K562 (cell line): Measurements from ENCODE around the gene RSPH6A. TPM values are rescaled to one million over a fixed set of nuclear protein-coding genes. Genes with fewer than 3 reads are reported as not detected.

ENCODE experiments used
- ATAC-seq: fragments of 200-7000 bp; cut with Tn5 transposase; 3 replicates; pipeline ENCODE4 v1.9.1; 2020; ENCODE audit warnings: moderate library complexity
- BruUV-seq: library from RNA; stranded (reverse); fragments of 400-500 nt; replicated peaks from 2 replicates; lab custom pipeline; 2021; lab: Mats Ljungman, UMichigan
- CTCF ChIA-PET: fragments of 300-600 bp; formaldehyde crosslinking; extraction: SDS; loops from one replicate; lab custom pipeline; 2021; ENCODE audit warnings: low intra/inter-chr PET ratio; lab: Yijun Ruan, JAX
- POLR2A ChIA-PET: fragments of 300-600, 350-650 bp; sonication (Branson Sonifier 250); formaldehyde crosslinking; extraction: SDS; loops from one replicate; lab custom pipeline; 2021; ENCODE audit warnings: antibody characterized with exemption, inconsistent platforms; lab: Yijun Ruan, JAX
- DNase-seq, 4 experiments: peaks; one replicate each; pipeline versions ENCODE4 v3.0.0 to v3.0.0-alpha.2; 2011 to 2018; ENCODE audit warnings: low spot score in 3 of 4, mixed read lengths in 3 of 4; ENCODE audit errors: extremely low read depth in 1 of 4
- FAIRE-seq: peaks from 2 replicates; lab custom pipeline; 2011; peaks lifted over from hg19 to GRCh38; lab: Jason Lieb, UNC
- H2AFZ ChIP-seq: 2 replicates; pipeline ENCODE4 v1.6.0; 2011; ENCODE audit warnings: low read depth, low read length, control low read depth, inconsistent platforms
- H3K27ac ChIP-seq: fragments of 200-600 bp; 3 replicates; pipeline ENCODE4 v1.8.0; 2011; ENCODE audit warnings: low read depth, mild to moderate bottlenecking, control low read depth, inconsistent platforms, low read length, moderate library complexity, mixed read lengths; ENCODE audit errors: extremely low read depth
- H3K27me3 ChIP-seq, 2 experiments: fragments of 300-600 bp in 1 of 2; 2 replicates in 1 of 2; 3 replicates in 1 of 2; pipeline versions ENCODE4 v1.6.0 to v1.8.0; 2011; ENCODE audit warnings: inconsistent platforms in 2 of 2, low read length in 2 of 2, mild to moderate bottlenecking in 1 of 2, mixed read lengths in 1 of 2, moderate library complexity in 1 of 2; ENCODE audit not compliant: control insufficient read depth in 2 of 2, insufficient read depth in 2 of 2
- H3K36me3 ChIP-seq: fragments of 300-600 bp; 3 replicates; pipeline ENCODE4 v1.8.0; 2011; ENCODE audit warnings: mild to moderate bottlenecking, low read length, inconsistent platforms; ENCODE audit not compliant: control insufficient read depth, insufficient read depth
- H3K4me1 ChIP-seq, 2 experiments: fragments of 200-600 bp in 1 of 2; replicated peaks in 1 of 2; 2 replicates in 1 of 2; 3 replicates in 1 of 2; pipeline versions ENCODE4 v1.5.1 to v1.8.0; 2011; ENCODE audit warnings: inconsistent platforms in 2 of 2, low read length in 2 of 2, mild to moderate bottlenecking in 1 of 2, mixed read lengths in 1 of 2, moderate library complexity in 1 of 2; ENCODE audit not compliant: control insufficient read depth in 2 of 2, insufficient read depth in 2 of 2
- H3K4me2 ChIP-seq: 2 replicates; pipeline ENCODE4 v1.6.1; 2011; ENCODE audit warnings: low read length, control low read depth, inconsistent platforms, mixed read lengths; ENCODE audit not compliant: insufficient read depth
- H3K4me3 ChIP-seq: fragments of 200-600 bp; sonication (generic), shearing (Covaris generic); 2 replicates; pipeline ENCODE4 v1.5.1; 2016; ENCODE audit warnings: control low read depth, inconsistent platforms
- H3K79me2 ChIP-seq: fragments of 200-600 bp; 3 replicates; pipeline ENCODE4 v1.8.0; 2011; ENCODE audit warnings: low read length, inconsistent platforms; ENCODE audit not compliant: control insufficient read depth, insufficient read depth
- H3K9ac ChIP-seq, 2 experiments: 2 replicates each; pipeline versions ENCODE4 v1.6.0 to v1.6.1; 2011; ENCODE audit warnings: low read depth in 2 of 2, low read length in 2 of 2, control low read depth in 1 of 2, inconsistent platforms in 1 of 2, mild to moderate bottlenecking in 1 of 2, mixed read lengths in 1 of 2; ENCODE audit not compliant: insufficient read depth in 1 of 2
- H3K9me1 ChIP-seq: one replicate; pipeline ENCODE4 v1.6.0; 2011; ENCODE audit warnings: inconsistent platforms, mild to moderate bottlenecking, low read length, moderate library complexity; ENCODE audit not compliant: control insufficient read depth, insufficient read depth
- H3K9me3 ChIP-seq: replicated peaks from 2 replicates; pipeline ENCODE4 v1.5.1; 2011; ENCODE audit warnings: low read depth, low read length, inconsistent platforms; ENCODE audit not compliant: control insufficient read depth, insufficient read depth
- H4K20me1 ChIP-seq: replicated peaks from 2 replicates; pipeline ENCODE4 v1.6.1; 2011; ENCODE audit warnings: low read length, inconsistent platforms, mixed read lengths; ENCODE audit not compliant: control insufficient read depth, insufficient read depth
- ARID4B ChIP-seq: sonication (generic); formaldehyde crosslinking; IDR thresholded peaks from 2 replicates; pipeline ENCODE4 v1.8.0; 2022; ENCODE audit warnings: mild to moderate bottlenecking, missing genetic modification reagents
- CHAMP1 ChIP-seq: fragments of 450-650 bp; IDR thresholded peaks from 2 replicates; pipeline ENCODE4 v1.6.1; 2016; ENCODE audit warnings: mild to moderate bottlenecking
- DDX20 ChIP-seq: fragments of 450-650 bp; IDR thresholded peaks from 2 replicates; pipeline ENCODE4 v1.6.1; 2016; ENCODE audit warnings: missing genetic modification characterization, low read depth, mild to moderate bottlenecking, missing compliant biosample characterization, moderate library complexity
- HDAC1 ChIP-seq, 2 experiments: fragments of 450-650 bp; IDR thresholded peaks; 2 replicates each; pipeline ENCODE4 v1.6.1; 2016 to 2017; ENCODE audit warnings: inconsistent platforms in 1 of 2, mild to moderate bottlenecking in 1 of 2, moderate library complexity in 1 of 2
- KLF1 ChIP-seq: fragments of 450-650 bp; IDR thresholded peaks from 2 replicates; pipeline ENCODE4 v1.6.1; 2016; ENCODE audit warnings: missing genetic modification characterization, missing compliant biosample characterization
- MCM7 ChIP-seq, 2 experiments: fragments of 450-650 bp; IDR thresholded peaks; 2 replicates each; pipeline ENCODE4 v1.6.1; 2016 to 2018
- MEF2A ChIP-seq: IDR thresholded peaks from 2 replicates; pipeline ENCODE4 v1.6.1; 2011; ENCODE audit warnings: low read depth, mild to moderate bottlenecking, low read length, moderate library complexity; ENCODE audit not compliant: control insufficient read depth
- MLLT1 ChIP-seq, 2 experiments: fragments of 450-650 bp; IDR thresholded peaks; 2 replicates each; pipeline ENCODE4 v1.6.1; 2016
- NFXL1 ChIP-seq: fragments of 450-650 bp; formaldehyde crosslinking; IDR thresholded peaks from 2 replicates; pipeline ENCODE4 v1.4.0; 2021; ENCODE audit warnings: mild to moderate bottlenecking
- NR2C2 ChIP-seq, 2 experiments: fragments of 200-800 bp in 1 of 2; sonication (Bioruptor generic) in 1 of 2; sonication (generic) in 1 of 2; formaldehyde crosslinking in 1 of 2; IDR thresholded peaks; 2 replicates each; pipeline versions ENCODE4 v1.6.1 to v1.8.0; 2016 to 2022; ENCODE audit warnings: mild to moderate bottlenecking in 1 of 2, missing compliant biosample characterization in 1 of 2, missing genetic modification characterization in 1 of 2, missing genetic modification reagents in 1 of 2
- OTX1 ChIP-seq: fragments of 450-650 bp; formaldehyde crosslinking; IDR thresholded peaks from 2 replicates; pipeline ENCODE4 v1.4.0; 2022; ENCODE audit warnings: mild to moderate bottlenecking
- RUNX1 ChIP-seq: sonication (generic); IDR thresholded peaks from 2 replicates; pipeline ENCODE4 v1.6.1; 2016; ENCODE audit warnings: antibody characterized with exemption, low read depth
- ZNF121 ChIP-seq: sonication (generic); formaldehyde crosslinking; conservative IDR thresholded peaks from 2 replicates; pipeline ENCODE4 v1.8.0; 2022; ENCODE audit warnings: missing genetic modification reagents
- ZNF717 ChIP-seq: fragments of 250-450 bp; sonication (Bioruptor Pico); IDR thresholded peaks from 2 replicates; pipeline ENCODE4 v1.5.0; 2021
- WGBS: fragments of 100-300 bp; shearing (Covaris generic); methylation state at CpG from one replicate; pipeline ENCODE4 v1.1.6; 2016; ENCODE audit warnings: low coverage, mixed read lengths; ENCODE audit not compliant: insufficient coverage; ENCODE audit errors: missing lambda C conversion rate; 5-methylcytosine and 5-hydroxymethylcytosine counted together
- in situ Hi-C: fragments of 300-500 bp; cut with MboI; formaldehyde crosslinking; loops from 4 replicates; pipeline ENCODE4 v1.15.0; 2018; ENCODE audit warnings: inconsistent platforms, mixed read lengths
- intact Hi-C: fragments of 100-400 bp; cut with micrococcal nuclease; formaldehyde crosslinking; loops from 2 replicates; pipeline ENCODE4 v1.14.2; 2022
- polyA plus RNA-seq, 8 experiments: library from polyadenylated mRNA; depleted of rRNA in 4 of 8; stranded (reverse) in 5 of 8; unstranded in 3 of 8; fragments of >200 nt; fragmentation: Nextera tagmentation in 2 of 8; fragmentation: Illumina TruSeq in 1 of 8; extraction: Ambion mirVana in 2 of 8; extraction: Trizol in 1 of 8; gene quantifications; 2 replicates each; pipeline versions ENCODE4 v1.2.1 to v1.2.3, GENCODE V29; 2011 to 2014; ENCODE audit warnings: inconsistent platforms in 1 of 8, missing spikeins in 1 of 8
- total RNA-seq, 7 experiments: library from RNA; depleted of rRNA in 6 of 7; stranded (reverse); fragments of >200 nt in 6 of 7; fragmentation: Illumina TruSeq in 2 of 7; extraction: Trizol in 2 of 7; gene quantifications; 2 replicates each; pipeline versions ENCODE4 v1.2.1 to v1.2.3, GENCODE V29; 2011 to 2021; ENCODE audit warnings: low replicate concordance in 1 of 7

The RSPH6A gene
- total and polyA plus RNA-seq, 9 of the 15 experiments (the other 6 are each of a cell fraction or from before 2014, with no cell fraction given), result 0.03 to 0.15 (median 0.07) TPM; not detected in 5

- FAIRE-seq, result peak; percentile 75
- no peaks in the 10 kb centered on the region for H4K20me1 ChIP-seq
- no peak overlapping the region; the same call in 1 of the 2 replicates for H3K4me2 ChIP-seq
- no peak overlapping the region for H3K4me3 ChIP-seq
- ChIA-PET POLR2A (no interaction called here), CTCF (no interaction called here)
- no peaks in the 10 kb centered on the region for H3K36me3 ChIP-seq
- intact Hi-C loops, result no loop called here
- peak overlapping the region in 1 of 2 experiments; percentile 69; a peak in 2 of 4 replicates for H3K9ac ChIP-seq
- peak; percentile 38 for ATAC-seq
- H3K4me1 ChIP-seq, result peaks cover 9 to 23% of the 10 kb centered on the region in 2 experiments; a peak in 3 of 5 replicates
- in situ Hi-C loops, result loop anchor here (10.0 kb wide), 1 partner anchor 203 kb away; no protein-coding TSS in a partner anchor
- DNase-seq, result no peak
- WGBS, result 34% methylated on average over 7 of the region's 7 CpGs
- H3K79me2 ChIP-seq, result no peaks in the 10 kb centered on the region
- no peaks in the 10 kb centered on the region for H3K9me3 ChIP-seq
- BruUV-seq, result no TSS peak
- H3K27ac ChIP-seq, result no peak overlapping the region
- H3K27me3 ChIP-seq, result no peaks in the 10 kb centered on the region
- H3K9me1 ChIP-seq, result no peaks in the 10 kb centered on the region
- peak overlapping the region; percentile 74 for H2AFZ ChIP-seq
- TF ChIP-seq ARID4B (CRISPR knock-in tag) (no peak), DDX20 (tag) (no peak), NFXL1 (CRISPR knock-in tag) (no peak), NR2C2 (CRISPR knock-in tag; IDR thresholded peaks at IDR 0.05) (no peak), NR2C2 (tag; IDR thresholded peaks at IDR 0.05) (no peak), ZNF121 (CRISPR knock-in tag) (no peak), OTX1 (0 out of 2 replicates have a peak, but pooled peaks have one; percentile 58), KLF1 (no peak), MLLT1 (IDR thresholded peaks at IDR 0.05) (0 out of 4 replicates have a peak, but pooled peaks of 1 of the 2 experiments have one; percentile 57), HDAC1 (IDR thresholded peaks at IDR 0.05) (peak in 1 of 2 experiments; percentile 43; a peak in 1 of 4 replicates), RUNX1 (no peak), ZNF717 (CRISPR knock-in tag) (no peak), CHAMP1 (no peak), MEF2A (no peak), MCM7 (IDR thresholded peaks at IDR 0.05) (no peak)
Observed at GRCh38 chr19:45801603-45802175, 13.4 kb downstream of the RSPH6A start.
